ENCODE results near the gene MAP1LC3B. TPM values are rescaled to one million over a fixed set of nuclear protein-coding genes. Genes with fewer than 3 reads are reported as not detected.

MAP1LC3B gene
- total RNA-seq, 1 donor, result 44.5 TPM

DNA sequence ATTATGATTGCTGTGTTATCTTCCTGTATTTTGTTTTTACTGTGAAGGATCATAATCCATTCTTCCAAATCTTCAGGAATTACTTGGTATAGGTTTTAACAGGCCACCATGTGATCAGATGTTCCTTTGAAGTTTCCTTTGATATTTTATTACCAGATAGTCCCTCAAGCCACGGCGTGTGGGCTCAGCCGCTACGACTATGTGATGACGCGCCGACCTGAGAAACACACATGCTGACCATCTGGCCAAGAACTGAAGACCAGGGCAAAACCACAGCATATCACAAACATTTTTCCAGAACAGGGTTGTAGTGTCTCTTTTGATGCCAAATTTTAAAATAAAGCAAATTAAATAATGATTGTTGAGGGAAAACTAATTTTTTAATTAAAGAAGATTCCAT lies 53.4 kb downstream of the MAP1LC3B start:
- H3K9me3 ChIP-seq (ENCODE audit: low read depth, low read length), result no peaks in the 10 kb centered on the region
- TF ChIP-seq, protein P1, sequence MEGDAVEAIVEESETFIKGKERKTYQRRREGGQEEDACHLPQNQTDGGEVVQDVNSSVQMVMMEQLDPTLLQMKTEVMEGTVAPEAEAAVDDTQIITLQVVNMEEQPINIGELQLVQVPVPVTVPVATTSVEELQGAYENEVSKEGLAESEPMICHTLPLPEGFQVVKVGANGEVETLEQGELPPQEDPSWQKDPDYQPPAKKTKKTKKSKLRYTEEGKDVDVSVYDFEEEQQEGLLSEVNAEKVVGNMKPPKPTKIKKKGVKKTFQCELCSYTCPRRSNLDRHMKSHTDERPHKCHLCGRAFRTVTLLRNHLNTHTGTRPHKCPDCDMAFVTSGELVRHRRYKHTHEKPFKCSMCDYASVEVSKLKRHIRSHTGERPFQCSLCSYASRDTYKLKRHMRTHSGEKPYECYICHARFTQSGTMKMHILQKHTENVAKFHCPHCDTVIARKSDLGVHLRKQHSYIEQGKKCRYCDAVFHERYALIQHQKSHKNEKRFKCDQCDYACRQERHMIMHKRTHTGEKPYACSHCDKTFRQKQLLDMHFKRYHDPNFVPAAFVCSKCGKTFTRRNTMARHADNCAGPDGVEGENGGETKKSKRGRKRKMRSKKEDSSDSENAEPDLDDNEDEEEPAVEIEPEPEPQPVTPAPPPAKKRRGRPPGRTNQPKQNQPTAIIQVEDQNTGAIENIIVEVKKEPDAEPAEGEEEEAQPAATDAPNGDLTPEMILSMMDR (IDR thresholded peaks at IDR 0.05; ENCODE audit: extremely low read depth, low read depth, low read length), result no peak
- no peak overlapping the region for H3K27ac ChIP-seq (ENCODE audit: low read depth, low read length)
- no peak for DNase-seq (ENCODE audit: insufficient read length, low spot score, missing footprints)
- no peak overlapping the region for H3K4me2 ChIP-seq (ENCODE audit: insufficient read depth, low read length)
- peaks cover 8% of the 10 kb centered on the region for H3K4me1 ChIP-seq (ENCODE audit: insufficient read depth, low read length)
- no peak overlapping the region for H2AFZ ChIP-seq (ENCODE audit: low read length)
- H3K36me3 ChIP-seq (ENCODE audit: insufficient read depth, low read length), result peaks cover 27% of the 10 kb centered on the region
- H3K79me2 ChIP-seq (ENCODE audit: insufficient read depth, low read length), result peaks cover 43% of the 10 kb centered on the region
- no peak overlapping the region for H3K4me3 ChIP-seq (ENCODE audit: insufficient read depth, low read length)
- no peaks in the 10 kb centered on the region for H3K27me3 ChIP-seq (ENCODE audit: insufficient read depth, low read length)
- H4K20me1 ChIP-seq (ENCODE audit: insufficient read depth, low read length), result peaks cover 12% of the 10 kb centered on the region

DNA sequence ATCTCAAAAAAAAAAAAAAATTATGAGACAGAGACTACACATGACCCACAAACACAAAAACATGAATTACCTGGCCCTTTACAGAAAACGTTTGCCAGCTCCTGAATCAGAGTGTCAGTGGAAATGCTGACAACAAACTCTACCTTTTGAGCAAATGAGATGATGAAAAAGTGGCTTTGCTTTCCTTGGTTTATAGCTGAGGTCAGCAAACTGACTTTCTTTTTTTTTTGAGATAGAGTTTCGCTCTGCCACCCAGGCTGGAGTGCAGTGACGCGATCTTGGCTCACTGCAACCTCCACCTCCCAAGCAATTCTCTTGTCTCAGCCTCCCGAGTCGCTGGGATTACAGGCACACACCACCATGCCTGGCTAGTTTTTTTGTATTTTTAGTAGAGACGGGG lies 54.3 kb downstream of the MAP1LC3B start:
- no peak overlapping the region for H3K4me2 ChIP-seq (ENCODE audit: insufficient read depth, low read length)
- peaks cover 27% of the 10 kb centered on the region for H3K36me3 ChIP-seq (ENCODE audit: insufficient read depth, low read length)
- peaks cover 8% of the 10 kb centered on the region for H3K4me1 ChIP-seq (ENCODE audit: insufficient read depth, low read length)
- H4K20me1 ChIP-seq (ENCODE audit: insufficient read depth, low read length), result peaks cover 9% of the 10 kb centered on the region
- H3K79me2 ChIP-seq (ENCODE audit: insufficient read depth, low read length), result peaks cover 40% of the 10 kb centered on the region
- TF ChIP-seq, protein P1 (IDR thresholded peaks at IDR 0.05; ENCODE audit: extremely low read depth, low read depth, low read length), result no peak
- H2AFZ ChIP-seq (ENCODE audit: low read length), result no peak overlapping the region
- H3K9me3 ChIP-seq (ENCODE audit: low read depth, low read length), result no peaks in the 10 kb centered on the region
- no peak for DNase-seq (ENCODE audit: insufficient read length, low spot score, missing footprints)
- H3K4me3 ChIP-seq (ENCODE audit: insufficient read depth, low read length), result no peak overlapping the region
- H3K27ac ChIP-seq (ENCODE audit: low read depth, low read length), result no peak overlapping the region
- no peaks in the 10 kb centered on the region for H3K27me3 ChIP-seq (ENCODE audit: insufficient read depth, low read length)

GRCh38 chr16:87447323-87447722 lies 55.2 kb downstream of the MAP1LC3B start:
- no peak overlapping the region for H3K4me3 ChIP-seq (ENCODE audit: insufficient read depth, low read length)
- no peak overlapping the region for H3K4me2 ChIP-seq (ENCODE audit: insufficient read depth, low read length)
- H4K20me1 ChIP-seq (ENCODE audit: insufficient read depth, low read length), result peaks cover 9% of the 10 kb centered on the region
- no peak overlapping the region for H2AFZ ChIP-seq (ENCODE audit: low read length)
- no peaks in the 10 kb centered on the region for H3K27me3 ChIP-seq (ENCODE audit: insufficient read depth, low read length)
- TF ChIP-seq, protein P1 (IDR thresholded peaks at IDR 0.05; ENCODE audit: extremely low read depth, low read depth, low read length), result no peak
- H3K27ac ChIP-seq (ENCODE audit: low read depth, low read length), result no peak overlapping the region
- peaks cover 35% of the 10 kb centered on the region for H3K36me3 ChIP-seq (ENCODE audit: insufficient read depth, low read length)
- peaks cover 4% of the 10 kb centered on the region for H3K4me1 ChIP-seq (ENCODE audit: insufficient read depth, low read length)
- no peaks in the 10 kb centered on the region for H3K9me3 ChIP-seq (ENCODE audit: low read depth, low read length)
- DNase-seq (ENCODE audit: insufficient read length, low spot score, missing footprints), result no peak
- peaks cover 41% of the 10 kb centered on the region for H3K79me2 ChIP-seq (ENCODE audit: insufficient read depth, low read length)

GRCh38 chr16:87448866-87449265 lies 56.7 kb downstream of the MAP1LC3B start:
- DNase-seq (ENCODE audit: insufficient read length, low spot score, missing footprints), result no peak
- H3K36me3 ChIP-seq (ENCODE audit: insufficient read depth, low read length), result peaks cover 35% of the 10 kb centered on the region
- no peak overlapping the region for H3K27ac ChIP-seq (ENCODE audit: low read depth, low read length)
- H3K27me3 ChIP-seq (ENCODE audit: insufficient read depth, low read length), result no peaks in the 10 kb centered on the region
- H3K79me2 ChIP-seq (ENCODE audit: insufficient read depth, low read length), result peaks cover 48% of the 10 kb centered on the region
- H4K20me1 ChIP-seq (ENCODE audit: insufficient read depth, low read length), result peaks cover 7% of the 10 kb centered on the region
- no peaks in the 10 kb centered on the region for H3K4me1 ChIP-seq (ENCODE audit: insufficient read depth, low read length)
- no peak overlapping the region for H3K4me3 ChIP-seq (ENCODE audit: insufficient read depth, low read length)
- no peak overlapping the region for H2AFZ ChIP-seq (ENCODE audit: low read length)
- TF ChIP-seq, protein P1 (IDR thresholded peaks at IDR 0.05; ENCODE audit: extremely low read depth, low read depth, low read length), result no peak
- H3K9me3 ChIP-seq (ENCODE audit: low read depth, low read length), result no peaks in the 10 kb centered on the region
- no peak overlapping the region for H3K4me2 ChIP-seq (ENCODE audit: insufficient read depth, low read length)
